Hepatocyte (in vitro differentiated cells): ENCODE measurements around the gene SUDS3. TPM values are rescaled to one million over a fixed set of nuclear protein-coding genes. Genes with fewer than 3 reads are reported as not detected.

Experiments
- DNase-seq: peaks from one replicate; pipeline ENCODE4 v3.0.0-alpha.2; 2016; ENCODE audit warnings: low spot score
- H2AFZ ChIP-seq: fragments of 200-600 bp; sonication (generic); 2 replicates; pipeline ENCODE4 v1.6.0; 2016; ENCODE audit warnings: antibody characterized with exemption, mild to moderate bottlenecking
- H3K27ac ChIP-seq: fragments of 200-600 bp; sonication (generic); 2 replicates; pipeline ENCODE4 v1.5.1; 2016; ENCODE audit warnings: mild to moderate bottlenecking
- H3K27me3 ChIP-seq: fragments of 200-600 bp; sonication (generic); 2 replicates; pipeline ENCODE4 v1.6.1; 2016
- H3K36me3 ChIP-seq: fragments of 200-600 bp; sonication (generic); replicated peaks from 2 replicates; pipeline ENCODE4 v1.5.1; 2016; ENCODE audit warnings: low read depth; ENCODE audit not compliant: insufficient read depth
- H3K4me1 ChIP-seq: fragments of 200-600 bp; sonication (generic); 2 replicates; pipeline ENCODE4 v1.5.1; 2016; ENCODE audit warnings: mild to moderate bottlenecking, moderate library complexity; ENCODE audit not compliant: insufficient read depth
- H3K4me2 ChIP-seq: fragments of 200-600 bp; sonication (generic); 2 replicates; pipeline ENCODE4 v1.6.0; 2016
- H3K4me3 ChIP-seq: fragments of 200-600 bp; sonication (generic); 2 replicates; pipeline ENCODE4 v1.5.1; 2016; ENCODE audit warnings: mild to moderate bottlenecking
- H3K79me2 ChIP-seq: fragments of 200-600 bp; sonication (generic); 2 replicates; pipeline ENCODE4 v1.6.0; 2017; ENCODE audit warnings: mild to moderate bottlenecking
- H3K9me2 ChIP-seq: fragments of 200-600 bp; sonication (generic); replicated peaks from 2 replicates; pipeline ENCODE4 v1.6.0; 2017; ENCODE audit warnings: mild to moderate bottlenecking; ENCODE audit not compliant: insufficient read depth
- H3K9me3 ChIP-seq: fragments of 200-600 bp; sonication (generic); 2 replicates; pipeline ENCODE4 v1.5.1; 2016; ENCODE audit warnings: low read depth, mild to moderate bottlenecking
- H4K20me1 ChIP-seq: fragments of 200-600 bp; sonication (generic); 2 replicates; pipeline ENCODE4 v1.6.0; 2016; ENCODE audit warnings: mild to moderate bottlenecking; ENCODE audit not compliant: insufficient read depth, poor library complexity, severe bottlenecking
- EZH2 ChIP-seq: fragments of 200-600 bp; sonication (generic); IDR thresholded peaks from 2 replicates; pipeline ENCODE4 v1.6.1; 2016; ENCODE audit warnings: antibody characterized with exemption, mild to moderate bottlenecking, borderline replicate concordance
- EZH2phosphoT487 ChIP-seq: fragments of 200-600 bp; sonication (generic); IDR thresholded peaks from one replicate; pipeline ENCODE4 v1.6.1; 2018; ENCODE audit warnings: antibody characterized with exemption, mild to moderate bottlenecking, low read depth, moderate library complexity; ENCODE audit not compliant: unreplicated experiment, severe bottlenecking
- WGBS: methylation state at CpG from one replicate; pipeline ENCODE4 v1.1.6; 2016; ENCODE audit warnings: low lambda C conversion rate; ENCODE audit errors: missing lambda C conversion rate; 5-methylcytosine and 5-hydroxymethylcytosine counted together
- polyA plus RNA-seq: library from polyadenylated mRNA; unstranded; fragments of >200 nt; fragmentation: Nextera tagmentation; extraction: Ambion mirVana; gene quantifications from 2 replicates; pipeline ENCODE4 v1.2.1, GENCODE V29; 2016
- total RNA-seq: library from RNA; depleted of rRNA; stranded (reverse); fragments of >200 nt; gene quantifications from 2 replicates; pipeline ENCODE4 v1.2.3, GENCODE V29; 2014
- TF ChIP-seq, protein P1 (sequence below): fragments of 200-600 bp; sonication (generic); IDR thresholded peaks from 2 replicates; pipeline ENCODE4 v1.5.1; 2016; ENCODE audit warnings: antibody characterized with exemption, mild to moderate bottlenecking; ENCODE audit not compliant: poor library complexity

The SUDS3 gene
- total and polyA plus RNA-seq, 2 experiments from 2014 or later = 21.1 to 40.0 TPM

DNA sequence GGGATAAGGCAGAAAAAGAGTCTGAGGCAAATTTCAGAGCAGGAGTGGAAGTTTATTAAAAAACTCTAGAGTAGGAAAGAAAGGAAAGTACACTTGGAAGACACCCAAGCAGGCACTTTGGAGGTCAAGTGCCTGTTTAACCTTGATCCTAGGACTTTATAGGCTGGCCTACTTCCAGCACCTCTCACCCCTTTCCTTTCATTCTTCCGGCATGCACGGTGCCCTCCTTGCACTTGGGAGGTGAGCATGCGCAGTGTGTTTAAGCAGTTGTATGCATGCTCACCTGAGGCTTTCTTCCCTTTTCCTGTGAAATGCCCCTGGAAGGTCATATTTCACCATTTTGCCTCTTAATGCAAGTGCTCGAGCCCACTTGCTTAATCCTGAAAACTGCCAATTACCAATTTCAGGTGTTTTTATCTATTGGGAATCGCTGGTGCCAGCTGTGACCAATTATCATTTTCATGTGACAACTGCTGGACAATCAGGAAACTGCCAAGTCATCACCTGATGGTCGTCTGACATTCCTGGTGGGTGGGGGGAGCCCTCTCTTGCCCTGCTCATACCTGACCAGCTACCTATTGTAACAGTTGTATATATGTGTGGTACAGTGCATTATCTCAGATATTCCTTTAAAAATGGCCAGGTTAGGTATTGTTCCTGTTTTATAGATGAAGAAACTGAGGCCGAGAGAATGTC, 53.5 kb downstream of the SUDS3 start:
- H3K4me1 ChIP-seq = peaks cover 9% of the 10 kb centered on the region
- DNase-seq = no peak
- H3K27me3 ChIP-seq = no peaks in the 10 kb centered on the region
- 84% methylated on average over 7 of the region's 7 CpGs for WGBS
- H2AFZ ChIP-seq = no peak overlapping the region
- H3K4me3 ChIP-seq = no peak overlapping the region
- no peak overlapping the region for H3K4me2 ChIP-seq
- no peaks in the 10 kb centered on the region for H3K9me3 ChIP-seq
- H3K27ac ChIP-seq = no peak overlapping the region
- no peaks in the 10 kb centered on the region for H3K36me3 ChIP-seq
- H3K79me2 ChIP-seq = no peaks in the 10 kb centered on the region
- TF ChIP-seq EZH2 = no peak
- no peak for TF ChIP-seq EZH2phosphoT487
- TF ChIP-seq, protein P1, sequence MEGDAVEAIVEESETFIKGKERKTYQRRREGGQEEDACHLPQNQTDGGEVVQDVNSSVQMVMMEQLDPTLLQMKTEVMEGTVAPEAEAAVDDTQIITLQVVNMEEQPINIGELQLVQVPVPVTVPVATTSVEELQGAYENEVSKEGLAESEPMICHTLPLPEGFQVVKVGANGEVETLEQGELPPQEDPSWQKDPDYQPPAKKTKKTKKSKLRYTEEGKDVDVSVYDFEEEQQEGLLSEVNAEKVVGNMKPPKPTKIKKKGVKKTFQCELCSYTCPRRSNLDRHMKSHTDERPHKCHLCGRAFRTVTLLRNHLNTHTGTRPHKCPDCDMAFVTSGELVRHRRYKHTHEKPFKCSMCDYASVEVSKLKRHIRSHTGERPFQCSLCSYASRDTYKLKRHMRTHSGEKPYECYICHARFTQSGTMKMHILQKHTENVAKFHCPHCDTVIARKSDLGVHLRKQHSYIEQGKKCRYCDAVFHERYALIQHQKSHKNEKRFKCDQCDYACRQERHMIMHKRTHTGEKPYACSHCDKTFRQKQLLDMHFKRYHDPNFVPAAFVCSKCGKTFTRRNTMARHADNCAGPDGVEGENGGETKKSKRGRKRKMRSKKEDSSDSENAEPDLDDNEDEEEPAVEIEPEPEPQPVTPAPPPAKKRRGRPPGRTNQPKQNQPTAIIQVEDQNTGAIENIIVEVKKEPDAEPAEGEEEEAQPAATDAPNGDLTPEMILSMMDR = no peak
- H4K20me1 ChIP-seq = no peaks in the 10 kb centered on the region
- no peaks in the 10 kb centered on the region for H3K9me2 ChIP-seq

DNA sequence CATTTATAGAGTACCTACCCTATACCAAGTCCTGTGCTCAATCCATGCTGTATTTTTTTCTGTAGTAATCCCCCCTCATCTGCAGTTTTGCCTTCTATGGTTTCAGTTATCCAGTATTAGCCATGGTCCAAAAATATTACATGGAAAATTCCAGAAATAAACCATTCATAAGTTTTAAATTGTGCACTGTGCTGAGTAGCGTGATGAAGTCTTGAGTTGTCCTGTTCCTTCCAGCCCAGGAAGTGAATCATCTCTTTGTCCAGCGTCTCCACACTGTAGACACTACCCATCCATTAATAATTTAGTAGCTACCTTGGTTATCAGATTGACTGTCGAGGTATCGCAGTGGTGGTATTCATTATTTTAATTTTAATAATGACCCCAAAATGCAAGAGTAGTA, 54.2 kb downstream of the SUDS3 start:
- H3K9me3 ChIP-seq = no peaks in the 10 kb centered on the region
- TF ChIP-seq EZH2 (no peak), EZH2phosphoT487 (no peak)

DNA sequence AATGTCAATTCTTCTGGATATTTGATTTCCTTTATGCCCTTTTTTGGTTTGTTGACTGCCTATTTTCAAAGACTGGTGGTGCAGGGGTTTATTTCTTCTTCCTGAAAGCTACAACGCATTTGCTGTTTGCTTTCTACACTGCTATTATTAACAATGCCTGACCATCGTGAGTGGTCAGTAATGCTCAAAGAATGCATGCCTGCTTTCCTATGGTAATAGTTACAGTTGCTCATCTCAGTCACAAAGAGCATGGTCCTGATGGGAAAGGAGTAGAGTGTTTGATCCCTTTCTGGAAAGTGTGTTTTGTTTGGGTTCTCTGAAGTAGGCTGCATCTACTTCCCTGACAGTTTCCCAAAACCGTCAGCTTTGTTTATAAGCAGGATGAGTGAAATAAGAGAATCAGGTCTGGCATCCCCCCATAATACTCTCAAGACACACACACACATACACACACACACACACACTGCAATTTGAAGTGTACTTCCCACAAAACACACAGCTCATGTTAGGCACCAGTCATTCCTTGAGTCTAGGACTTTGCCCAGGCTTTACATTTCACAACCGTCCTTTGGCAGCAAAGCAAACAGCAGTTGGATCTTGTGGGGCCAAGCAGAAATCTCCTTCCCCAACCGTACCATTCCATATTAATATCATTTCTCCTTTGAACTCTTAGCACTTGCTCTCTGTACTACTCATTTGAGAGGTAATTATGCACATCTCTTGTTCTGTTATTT, 56.6 kb downstream of the SUDS3 start:
- Histone ChIP-seq H3K27ac (no peak overlapping the region), H2AFZ (no peak overlapping the region), H3K9me2 (no peaks in the 10 kb centered on the region), H3K36me3 (no peaks in the 10 kb centered on the region), H3K4me1 (peaks cover 9% of the 10 kb centered on the region), H4K20me1 (no peaks in the 10 kb centered on the region), H3K4me2 (no peak overlapping the region), H3K9me3 (no peaks in the 10 kb centered on the region), H3K79me2 (no peaks in the 10 kb centered on the region), H3K27me3 (no peaks in the 10 kb centered on the region), H3K4me3 (no peak overlapping the region)
- peak; percentile 45 for DNase-seq
- TF ChIP-seq EZH2 (no peak), EZH2phosphoT487 (no peak)
- TF ChIP-seq, protein P1 = no peak
- 59% methylated on average over 5 of the region's 5 CpGs for WGBS

More for the DNA sequence above, 54.2 kb downstream of the SUDS3 start:
- H3K4me1 ChIP-seq = peaks cover 9% of the 10 kb centered on the region
- DNase-seq = no peak
- H4K20me1 ChIP-seq = no peaks in the 10 kb centered on the region
- no peaks in the 10 kb centered on the region for H3K27me3 ChIP-seq
- no peak overlapping the region for H2AFZ ChIP-seq
- WGBS = 84% methylated on average over 4 of the region's 4 CpGs
- no peak overlapping the region for H3K4me2 ChIP-seq
- H3K9me2 ChIP-seq = no peaks in the 10 kb centered on the region
- no peak overlapping the region for H3K4me3 ChIP-seq
- H3K79me2 ChIP-seq = no peaks in the 10 kb centered on the region
- no peaks in the 10 kb centered on the region for H3K36me3 ChIP-seq
- no peak overlapping the region for H3K27ac ChIP-seq

DNA sequence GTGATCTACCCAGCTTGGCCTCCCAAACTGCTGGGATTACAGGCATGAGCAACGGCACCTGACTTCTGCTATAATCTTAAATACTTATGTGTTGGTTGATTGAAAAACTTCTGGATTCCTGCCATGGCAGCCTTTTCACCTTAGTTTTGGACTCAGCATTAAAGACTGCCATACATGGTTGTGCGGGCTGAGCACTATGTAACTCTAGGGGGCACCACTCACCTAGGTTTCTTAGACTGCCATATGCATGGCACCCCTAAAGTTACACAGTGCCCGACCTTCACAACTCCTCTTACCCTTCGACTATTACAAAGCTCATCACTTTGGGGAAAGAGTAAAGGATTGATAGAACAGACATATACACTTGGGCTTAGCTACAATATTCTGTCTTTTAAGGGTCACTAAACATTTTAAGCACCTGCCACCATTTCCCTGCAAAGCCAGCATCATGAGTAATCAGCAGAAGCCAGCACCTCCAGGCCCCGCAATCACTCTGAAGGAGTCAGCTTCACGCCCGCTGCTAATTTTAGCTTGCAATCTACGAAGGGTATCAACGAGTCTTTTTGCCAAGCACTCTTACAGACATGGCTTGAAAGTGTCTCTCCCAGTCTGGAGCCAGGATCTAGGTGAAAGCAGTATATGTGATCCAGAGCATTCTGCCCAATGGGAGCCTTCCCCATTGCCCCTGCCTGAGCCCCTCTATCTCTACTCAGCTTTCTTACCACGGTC, 59.8 kb downstream of the SUDS3 start:
- no peak overlapping the region for H3K4me3 ChIP-seq
- no peak overlapping the region for H3K27ac ChIP-seq
- WGBS = 75% methylated on average over 10 of the region's 10 CpGs
- H2AFZ ChIP-seq = no peak overlapping the region
- H3K27me3 ChIP-seq = no peaks in the 10 kb centered on the region
- DNase-seq = peak; percentile 7
- no peaks in the 10 kb centered on the region for H3K36me3 ChIP-seq
- no peaks in the 10 kb centered on the region for H4K20me1 ChIP-seq
- H3K9me2 ChIP-seq = no peaks in the 10 kb centered on the region
- TF ChIP-seq EZH2phosphoT487 (no peak), EZH2 (no peak)
- TF ChIP-seq, protein P1 = peak; percentile 26
- peaks cover 9% of the 10 kb centered on the region for H3K4me1 ChIP-seq
- H3K79me2 ChIP-seq = no peaks in the 10 kb centered on the region
- H3K9me3 ChIP-seq = no peaks in the 10 kb centered on the region
- H3K4me2 ChIP-seq = no peak overlapping the region
